ENCODE results near the gene IGF2.

Gene IGF2

DNA sequence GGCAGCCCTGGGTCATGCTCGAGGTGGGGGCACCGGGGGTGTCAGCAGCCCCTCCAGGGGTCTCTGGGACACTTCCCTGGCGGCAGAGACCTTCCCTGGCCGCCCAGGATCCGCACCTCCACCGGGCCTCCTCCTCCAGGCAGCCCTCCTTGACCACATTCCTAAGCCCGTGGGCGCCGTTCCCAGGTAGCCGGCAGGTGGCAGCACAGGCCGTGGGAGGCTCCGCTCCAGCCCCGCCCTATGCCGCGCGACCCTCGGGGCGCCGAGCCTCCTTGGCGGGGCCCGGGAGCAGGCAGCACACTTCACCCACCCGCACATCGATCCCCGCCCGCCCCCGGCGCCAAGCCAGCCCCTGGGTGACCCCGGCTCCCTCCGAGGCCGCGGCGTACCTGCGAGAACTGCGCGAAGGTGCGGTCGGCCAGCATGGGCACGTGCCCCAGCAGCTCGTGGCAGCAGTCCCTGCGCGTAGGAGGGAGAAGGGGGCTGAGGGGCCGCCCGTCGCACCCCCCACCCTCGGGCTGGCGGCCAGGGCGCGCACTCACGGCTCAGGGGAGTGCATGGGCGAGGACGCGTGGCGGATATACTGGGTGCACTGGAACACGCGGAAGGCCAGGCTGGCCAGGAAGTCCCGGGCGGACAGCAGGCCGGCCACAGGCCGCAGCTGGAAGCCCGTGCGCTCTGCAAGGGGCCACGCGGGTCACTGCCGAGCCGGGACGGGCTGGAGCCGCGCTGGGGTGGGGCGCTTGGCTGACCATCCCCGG lies 27.1 kb upstream of the IGF2 start:
- H3K4me3 ChIP-seq (ENCODE audit: low read length), result no peak overlapping the region
- H3K4me1 ChIP-seq (ENCODE audit: insufficient read depth, low read length), result peaks cover 3% of the 10 kb centered on the region

DNA sequence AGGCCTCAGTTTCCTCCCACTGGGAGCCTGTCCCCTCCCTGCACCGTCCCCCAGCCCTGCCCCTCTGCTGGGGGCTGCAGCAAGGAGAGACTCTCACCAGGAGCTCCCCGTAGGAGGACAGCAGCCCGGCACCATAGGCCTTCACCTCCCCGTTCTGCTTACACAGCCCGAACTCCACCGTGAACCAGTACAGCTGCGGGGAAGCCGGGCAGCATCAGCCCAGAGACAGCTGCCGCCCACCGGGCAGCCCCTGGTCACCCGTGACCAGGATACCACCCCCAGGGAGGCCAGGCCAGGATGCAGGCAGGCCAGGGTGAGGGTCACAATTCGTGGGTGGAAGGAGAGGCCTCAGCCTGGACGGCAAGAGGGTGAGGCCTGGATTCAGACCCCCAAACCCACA lies 26.4 kb upstream of the IGF2 start:
- no peak overlapping the region for H3K4me3 ChIP-seq (ENCODE audit: low read length)
- no peaks in the 10 kb centered on the region for H3K36me3 ChIP-seq (ENCODE audit: insufficient read depth, low read length)
- no peak overlapping the region for H2AFZ ChIP-seq (ENCODE audit: low read depth, low read length)
- peaks cover 3% of the 10 kb centered on the region for H3K4me1 ChIP-seq (ENCODE audit: insufficient read depth, low read length)
- no peaks in the 10 kb centered on the region for H3K9me3 ChIP-seq (ENCODE audit: low read length)
- peaks cover 8% of the 10 kb centered on the region for H3K27me3 ChIP-seq (ENCODE audit: insufficient read depth, low read length)

More for the DNA sequence above, 27.1 kb upstream of the IGF2 start:
- Histone ChIP-seq H2AFZ (ENCODE audit: low read depth, low read length) (no peak overlapping the region), H3K36me3 (ENCODE audit: insufficient read depth, low read length) (no peaks in the 10 kb centered on the region), H3K27me3 (ENCODE audit: insufficient read depth, low read length) (peaks cover 9% of the 10 kb centered on the region), H3K9me3 (ENCODE audit: low read length) (no peaks in the 10 kb centered on the region)

DNA sequence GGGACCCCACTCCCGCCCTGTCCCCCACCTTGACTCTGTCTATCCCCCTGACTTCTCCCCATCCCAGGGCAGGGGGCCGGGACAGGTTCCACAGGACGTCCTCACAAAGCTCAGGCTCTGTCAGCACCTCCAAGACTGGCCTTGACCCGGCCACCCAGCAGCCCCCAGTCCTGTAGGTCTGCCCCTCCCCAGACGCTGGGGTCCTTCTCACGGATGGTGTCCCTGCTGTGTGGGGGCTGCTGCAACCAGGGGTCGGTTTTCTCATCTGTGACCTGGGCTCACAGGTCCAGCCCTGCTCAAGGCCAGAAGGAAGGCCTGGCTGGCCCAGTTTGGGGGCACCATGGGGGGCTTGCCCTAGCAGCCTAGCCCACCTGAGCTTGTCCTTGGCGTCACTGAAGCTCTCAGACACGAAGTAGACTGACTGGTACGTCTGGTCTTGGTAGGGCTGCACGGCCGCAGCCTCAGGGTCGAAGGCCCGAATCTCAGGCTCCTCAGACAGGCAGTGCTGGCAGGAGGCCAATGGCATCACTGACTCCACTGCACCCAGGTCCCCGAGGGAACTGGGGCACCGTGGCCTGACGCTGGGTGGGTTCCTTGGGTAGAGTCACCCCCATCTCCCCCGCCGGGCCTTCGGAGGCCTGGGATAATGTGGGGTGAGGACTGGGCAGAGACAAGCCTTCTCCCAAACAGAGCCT lies 25.8 kb upstream of the IGF2 start:
- peaks cover 3% of the 10 kb centered on the region for H3K4me1 ChIP-seq (ENCODE audit: insufficient read depth, low read length)
- no peak overlapping the region for H3K4me3 ChIP-seq (ENCODE audit: low read length)
- H3K9me3 ChIP-seq (ENCODE audit: low read length), result no peaks in the 10 kb centered on the region
- H2AFZ ChIP-seq (ENCODE audit: low read depth, low read length), result no peak overlapping the region
- H3K27me3 ChIP-seq (ENCODE audit: insufficient read depth, low read length), result peaks cover 8% of the 10 kb centered on the region
- no peaks in the 10 kb centered on the region for H3K36me3 ChIP-seq (ENCODE audit: insufficient read depth, low read length)

GRCh38 chr11:2164081-2164480 lies 24.9 kb upstream of the IGF2 start:
- Histone ChIP-seq H3K4me3 (ENCODE audit: low read length) (no peak overlapping the region), H3K27me3 (ENCODE audit: insufficient read depth, low read length) (peaks cover 8% of the 10 kb centered on the region), H3K4me1 (ENCODE audit: insufficient read depth, low read length) (peaks cover 3% of the 10 kb centered on the region), H2AFZ (ENCODE audit: low read depth, low read length) (no peak overlapping the region), H3K9me3 (ENCODE audit: low read length) (no peaks in the 10 kb centered on the region), H3K36me3 (ENCODE audit: insufficient read depth, low read length) (no peaks in the 10 kb centered on the region)

DNA sequence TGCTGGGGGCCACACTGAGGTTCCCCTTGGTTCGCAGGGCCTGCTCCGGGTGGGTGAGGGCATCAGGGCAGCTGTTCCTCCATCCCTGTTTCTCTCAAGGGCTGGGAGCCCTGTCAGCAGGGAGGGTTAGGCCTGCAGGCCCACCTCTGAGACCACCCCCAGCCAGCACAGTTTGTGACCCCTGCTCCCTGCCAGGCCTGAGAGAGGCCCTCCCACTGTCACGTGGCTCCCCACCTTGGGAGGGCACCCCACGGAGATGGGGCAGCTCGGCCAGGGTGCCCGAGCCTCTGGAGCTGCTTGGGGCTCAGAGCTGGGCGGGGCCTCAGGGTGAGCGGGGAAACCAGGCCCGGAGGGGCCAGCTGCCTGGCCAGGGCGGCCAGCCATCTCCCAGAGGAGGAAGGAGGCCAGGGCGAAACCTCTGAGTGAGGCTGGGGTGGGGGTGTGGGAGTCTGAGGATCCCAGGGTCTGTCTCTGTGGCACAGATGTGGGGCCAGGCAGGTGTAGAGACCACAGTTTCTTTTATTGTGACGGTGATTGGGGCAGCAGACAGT lies 24.3 kb upstream of the IGF2 start:
- Histone ChIP-seq H2AFZ (ENCODE audit: low read depth, low read length) (no peak overlapping the region), H3K4me3 (ENCODE audit: low read length) (no peak overlapping the region), H3K9me3 (ENCODE audit: low read length) (no peaks in the 10 kb centered on the region), H3K27me3 (ENCODE audit: insufficient read depth, low read length) (peaks cover 8% of the 10 kb centered on the region), H3K36me3 (ENCODE audit: insufficient read depth, low read length) (no peaks in the 10 kb centered on the region), H3K4me1 (ENCODE audit: insufficient read depth, low read length) (no peaks in the 10 kb centered on the region)

- H3K9me3 ChIP-seq (ENCODE audit: low read length), result no peaks in the 10 kb centered on the region
- no peak within 1 kb of the TSS for H2AFZ ChIP-seq (ENCODE audit: low read depth, low read length)
- no peak within 1 kb of the TSS for H3K4me3 ChIP-seq (ENCODE audit: low read length)
- no peaks in the 10 kb centered on the region for H3K4me1 ChIP-seq (ENCODE audit: insufficient read depth, low read length)
- H3K27me3 ChIP-seq (ENCODE audit: insufficient read depth, low read length), result peaks cover 8% of the 10 kb centered on the region
- H3K36me3 ChIP-seq (ENCODE audit: insufficient read depth, low read length), result no peaks in the 10 kb centered on the region
Observed at GRCh38 chr11:2160736-2161259, 21.6 kb upstream of the IGF2 start, which contains the start of gene INS. Gene INS, minus strand, starts transcription at chr11:2161209. Its CDS starts 238 bp downstream, at chr11:2160971.

DNA sequence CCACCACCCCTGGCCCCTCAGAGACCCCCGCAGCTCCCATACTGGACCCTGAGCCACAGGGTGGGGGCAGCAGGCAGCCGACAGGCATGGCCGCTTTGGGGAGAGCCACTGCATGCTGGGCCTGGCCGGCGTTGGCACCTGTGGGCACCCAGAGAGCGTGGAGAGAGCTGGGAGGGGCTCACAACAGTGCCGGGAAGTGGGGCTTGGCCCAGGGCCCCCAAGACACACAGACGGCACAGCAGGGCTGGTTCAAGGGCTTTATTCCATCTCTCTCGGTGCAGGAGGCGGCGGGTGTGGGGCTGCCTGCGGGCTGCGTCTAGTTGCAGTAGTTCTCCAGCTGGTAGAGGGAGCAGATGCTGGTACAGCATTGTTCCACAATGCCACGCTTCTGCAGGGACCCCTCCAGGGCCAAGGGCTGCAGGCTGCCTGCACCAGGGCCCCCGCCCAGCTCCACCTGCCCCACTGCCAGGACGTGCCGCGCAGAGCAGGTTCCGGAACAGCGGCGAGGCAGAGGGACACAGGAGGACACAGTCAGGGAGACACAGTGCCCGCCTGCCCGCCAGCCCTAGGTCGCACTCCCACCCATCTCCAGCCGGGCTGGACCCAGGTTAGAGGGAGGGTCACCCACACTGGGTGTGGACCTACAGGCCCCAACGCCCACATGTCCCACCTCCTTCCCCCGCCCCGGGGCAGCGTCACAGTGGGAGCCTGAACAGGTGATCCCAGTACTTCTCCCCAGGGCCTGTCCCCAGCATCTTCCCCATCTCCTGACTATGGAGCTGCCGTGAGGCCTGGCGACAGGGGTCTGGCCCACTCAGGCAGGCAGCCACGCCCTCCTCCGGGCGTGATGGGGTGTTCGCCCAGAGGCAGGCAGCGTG lies 20.6 kb upstream of the IGF2 start:
- Histone ChIP-seq H3K4me1 (ENCODE audit: insufficient read depth, low read length) (no peaks in the 10 kb centered on the region), H3K4me3 (ENCODE audit: low read length) (no peak overlapping the region), H3K9me3 (ENCODE audit: low read length) (no peaks in the 10 kb centered on the region), H3K36me3 (ENCODE audit: insufficient read depth, low read length) (no peaks in the 10 kb centered on the region), H2AFZ (ENCODE audit: low read depth, low read length) (no peak overlapping the region), H3K27me3 (ENCODE audit: insufficient read depth, low read length) (peaks cover 8% of the 10 kb centered on the region)

DNA sequence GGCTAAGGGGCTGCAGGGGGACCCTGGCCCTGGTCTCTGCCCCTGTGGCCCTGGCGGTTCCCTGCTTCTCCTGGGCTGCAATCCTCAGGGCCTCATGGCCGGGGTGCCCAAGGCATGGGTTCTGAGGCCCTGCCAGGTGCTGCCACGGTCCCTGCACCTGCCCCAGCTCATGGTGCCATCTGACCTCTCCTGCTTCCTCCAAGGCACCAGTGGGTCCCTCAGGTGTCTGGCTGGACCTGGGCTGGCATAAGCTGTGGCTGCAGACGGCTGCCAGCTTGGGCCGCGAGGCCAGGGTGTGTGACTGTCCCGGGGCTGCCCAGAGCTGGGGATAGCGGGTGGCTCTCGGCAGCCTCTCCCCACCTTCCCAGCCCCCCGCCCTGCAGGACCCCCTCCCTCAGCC lies 19.8 kb upstream of the IGF2 start:
- no peaks in the 10 kb centered on the region for H3K4me1 ChIP-seq (ENCODE audit: insufficient read depth, low read length)
- H3K36me3 ChIP-seq (ENCODE audit: insufficient read depth, low read length), result no peaks in the 10 kb centered on the region
- peaks cover 10% of the 10 kb centered on the region for H3K27me3 ChIP-seq (ENCODE audit: insufficient read depth, low read length)
- H3K4me3 ChIP-seq (ENCODE audit: low read length), result no peak overlapping the region
- no peaks in the 10 kb centered on the region for H3K9me3 ChIP-seq (ENCODE audit: low read length)
- no peak overlapping the region for H2AFZ ChIP-seq (ENCODE audit: low read depth, low read length)

DNA sequence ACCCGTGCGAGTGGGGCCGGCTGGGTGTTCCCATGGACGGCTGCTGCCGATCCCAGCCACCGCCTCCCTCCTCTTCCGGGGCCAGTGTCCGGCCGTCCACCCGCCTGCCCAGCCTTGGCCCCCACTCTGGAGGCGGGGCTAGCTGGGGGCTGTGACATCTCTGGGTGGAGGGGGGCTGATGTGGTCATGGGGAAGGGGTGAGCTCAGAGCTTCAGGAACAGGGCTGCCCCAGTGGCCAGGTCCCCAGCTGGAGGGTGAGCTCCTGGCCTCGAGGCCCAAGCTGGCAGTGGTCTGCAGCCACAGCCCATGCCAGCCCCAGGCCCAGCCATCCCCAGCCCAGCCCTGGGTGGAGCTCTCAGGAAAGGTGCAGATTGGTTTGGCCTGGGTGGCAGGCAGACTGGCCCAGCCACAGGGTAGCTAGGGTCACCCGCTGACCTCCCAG lies 19.1 kb upstream of the IGF2 start:
- Histone ChIP-seq H3K36me3 (ENCODE audit: insufficient read depth, low read length) (no peaks in the 10 kb centered on the region), H3K4me1 (ENCODE audit: insufficient read depth, low read length) (no peaks in the 10 kb centered on the region), H3K27me3 (ENCODE audit: insufficient read depth, low read length) (peaks cover 16% of the 10 kb centered on the region), H2AFZ (ENCODE audit: low read depth, low read length) (no peak overlapping the region), H3K4me3 (ENCODE audit: low read length) (no peak overlapping the region), H3K9me3 (ENCODE audit: low read length) (no peaks in the 10 kb centered on the region)

GRCh38 chr11:2157294-2158040 lies 18.3 kb upstream of the IGF2 start:
- Histone ChIP-seq H3K4me3 (ENCODE audit: low read length) (no peak overlapping the region), H3K9me3 (ENCODE audit: low read length) (no peaks in the 10 kb centered on the region), H3K4me1 (ENCODE audit: insufficient read depth, low read length) (no peaks in the 10 kb centered on the region), H3K27me3 (ENCODE audit: insufficient read depth, low read length) (peaks cover 14% of the 10 kb centered on the region), H3K36me3 (ENCODE audit: insufficient read depth, low read length) (no peaks in the 10 kb centered on the region), H2AFZ (ENCODE audit: low read depth, low read length) (no peak overlapping the region)

- no peaks in the 10 kb centered on the region for H3K9me3 ChIP-seq (ENCODE audit: low read length)
- no peak overlapping the region for H3K4me3 ChIP-seq (ENCODE audit: low read length)
- peaks cover 14% of the 10 kb centered on the region for H3K27me3 ChIP-seq (ENCODE audit: insufficient read depth, low read length)
- H3K36me3 ChIP-seq (ENCODE audit: insufficient read depth, low read length), result no peaks in the 10 kb centered on the region
- no peaks in the 10 kb centered on the region for H3K4me1 ChIP-seq (ENCODE audit: insufficient read depth, low read length)
- H2AFZ ChIP-seq (ENCODE audit: low read depth, low read length), result no peak overlapping the region
Observed at GRCh38 chr11:2156416-2157182, 17.4 kb upstream of the IGF2 start.

All from neuron (in vitro differentiated cells).